Neuronal stem cell (in vitro differentiated cells): ENCODE data around the gene CCN2.
A peak's percentile ranks its signal among the peaks of the same experiment; 100 is the strongest.

Source experiments
- DNase-seq: peaks from one replicate; pipeline ENCODE4 v3.0.0-alpha.2; 2013; ENCODE audit warnings: low spot score
- H2AFZ ChIP-seq: one replicate; pipeline ENCODE4 v1.6.1; 2013; ENCODE audit warnings: mild to moderate bottlenecking, low read length, inconsistent platforms
- H2AK5ac ChIP-seq: 2 replicates; pipeline ENCODE4 v1.6.1; 2013; ENCODE audit warnings: low read depth, mild to moderate bottlenecking, inconsistent platforms, low read length, moderate library complexity, mixed read lengths
- H2BK120ac ChIP-seq: 2 replicates; pipeline ENCODE4 v1.6.1; 2013; ENCODE audit warnings: low read depth, mild to moderate bottlenecking, inconsistent platforms, low read length, moderate library complexity, mixed read lengths
- H2BK12ac ChIP-seq: one replicate; pipeline ENCODE4 v1.6.1; 2013; ENCODE audit warnings: low read length, inconsistent platforms
- H2BK15ac ChIP-seq: 2 replicates; pipeline ENCODE4 v1.6.1; 2013; ENCODE audit warnings: mild to moderate bottlenecking, low read length, inconsistent platforms, mixed read lengths
- H2BK5ac ChIP-seq: one replicate; pipeline ENCODE4 v1.6.1; 2013; ENCODE audit warnings: inconsistent platforms, mild to moderate bottlenecking, low read length, moderate library complexity
- H3K14ac ChIP-seq: one replicate; pipeline ENCODE4 v1.6.1; 2013; ENCODE audit warnings: low read length, inconsistent platforms
- H3K18ac ChIP-seq: 2 replicates; pipeline ENCODE4 v1.6.1; 2013; ENCODE audit warnings: low read length, inconsistent platforms
- H3K23ac ChIP-seq: 2 replicates; pipeline ENCODE4 v1.6.1; 2013; ENCODE audit warnings: low read depth, mild to moderate bottlenecking, mixed read lengths, low read length, inconsistent platforms; ENCODE audit not compliant: poor library complexity
- H3K27ac ChIP-seq: replicated peaks from 3 replicates; pipeline ENCODE4 v1.5.1; 2013; ENCODE audit warnings: low read length, inconsistent platforms
- H3K27me3 ChIP-seq, 3 experiments: 2 replicates each; pipeline ENCODE4 v1.6.1; 2013; ENCODE audit warnings: low read length in 3 of 3, mild to moderate bottlenecking in 2 of 3, inconsistent platforms in 1 of 3, low read depth in 1 of 3, mixed read lengths in 1 of 3, moderate library complexity in 1 of 3; ENCODE audit not compliant: control insufficient read depth in 3 of 3, insufficient read depth in 3 of 3
- H3K36me3 ChIP-seq, 2 donors: replicated peaks in 1 of 2; 2 replicates each; pipeline ENCODE4 v1.6.1; 2013; ENCODE audit warnings: low read length in 2 of 2; ENCODE audit not compliant: control insufficient read depth in 2 of 2, insufficient read depth in 2 of 2
- H3K4ac ChIP-seq: 2 replicates; pipeline ENCODE4 v1.6.1; 2013; ENCODE audit warnings: inconsistent platforms, mild to moderate bottlenecking, low read length, moderate library complexity
- H3K4me1 ChIP-seq, 2 donors: 1 replicate in 1 of 2; 2 replicates in 1 of 2; pipeline ENCODE4 v1.6.1; 2013; ENCODE audit warnings: low read length in 2 of 2, low read depth in 1 of 2; ENCODE audit not compliant: control insufficient read depth in 2 of 2, insufficient read depth in 1 of 2
- H3K4me2 ChIP-seq: one replicate; pipeline ENCODE4 v1.6.1; 2013; ENCODE audit warnings: mild to moderate bottlenecking, low read length, inconsistent platforms; ENCODE audit not compliant: insufficient read depth, poor library complexity, severe bottlenecking
- H3K4me3 ChIP-seq, 2 donors: 2 replicates each; pipeline ENCODE4 v1.5.1; 2013; ENCODE audit warnings: low read length in 2 of 2, mild to moderate bottlenecking in 2 of 2, inconsistent platforms in 1 of 2, moderate library complexity in 1 of 2
- H3K79me1 ChIP-seq: one replicate; pipeline ENCODE4 v1.6.1; 2013; ENCODE audit warnings: low read depth, mild to moderate bottlenecking, inconsistent platforms, low read length, moderate library complexity
- H3K9ac ChIP-seq: one replicate; pipeline ENCODE4 v1.6.1; 2013; ENCODE audit warnings: mild to moderate bottlenecking, low read depth, low read length, inconsistent platforms; ENCODE audit not compliant: poor library complexity
- H3K9me3 ChIP-seq, 2 donors: replicated peaks in 1 of 2; 2 replicates each; pipeline versions ENCODE3 to v1.6.1; 2013; ENCODE audit warnings: low read length in 2 of 2, mild to moderate bottlenecking in 2 of 2, inconsistent platforms in 1 of 2, low read depth in 1 of 2, mixed read lengths in 1 of 2, moderate library complexity in 1 of 2; ENCODE audit not compliant: control insufficient read depth in 2 of 2, insufficient read depth in 1 of 2
- H4K8ac ChIP-seq: one replicate; pipeline ENCODE4 v1.6.1; 2013; ENCODE audit warnings: low read depth, mild to moderate bottlenecking, inconsistent platforms, low read length, moderate library complexity
- H4K91ac ChIP-seq: one replicate; pipeline ENCODE4 v1.6.1; 2013; ENCODE audit warnings: low read length, low read depth, mild to moderate bottlenecking, inconsistent platforms; ENCODE audit not compliant: poor library complexity
- WGBS, 2 donors: extraction: QIAGEN DNeasy Blood & Tissue Kit; methylation state at CpG; one replicate each; pipeline ENCODE4 v1.1.7; 2013; ENCODE audit warnings: missing lambda C conversion rate in 2 of 2, mixed read lengths in 1 of 2; ENCODE audit not compliant: insufficient read length in 2 of 2, insufficient replicate concordance in 1 of 2; ENCODE audit errors: extremely low coverage in 2 of 2; 5-methylcytosine and 5-hydroxymethylcytosine counted together

CCN2 gene

GRCh38 chr6:131920656-131921055 is 30.5 kb downstream of the CCN2 start:
- Histone ChIP-seq H2BK120ac (no peak overlapping the region), H3K4me1 (no peaks in the 10 kb centered on the region), H3K14ac (no peak overlapping the region), H3K27ac (no peak overlapping the region), H3K4me3 (no peak overlapping the region), H3K79me1 (no peaks in the 10 kb centered on the region), H2AFZ (no peak overlapping the region), H3K4me2 (no peak overlapping the region), H3K18ac (no peak overlapping the region), H3K36me3 (no peaks in the 10 kb centered on the region), H4K91ac (no peak overlapping the region), H3K27me3 (peaks cover 0 to 4% (median 0%) of the 10 kb centered on the region in 3 experiments), H4K8ac (no peak overlapping the region), H2BK15ac (no peak overlapping the region), H3K9me3 (peaks cover 2 to 4% of the 10 kb centered on the region in 2 donors), H3K4ac (no peak overlapping the region), H2BK5ac (no peak overlapping the region), H3K9ac (no peak overlapping the region), H2BK12ac (no peak overlapping the region), H2AK5ac (no peak overlapping the region), H3K23ac (no peak overlapping the region)
- WGBS, 2 donors: no CpG with 5 or more reads among the region's 3 CpGs
- DNase-seq: no peak

DNA sequence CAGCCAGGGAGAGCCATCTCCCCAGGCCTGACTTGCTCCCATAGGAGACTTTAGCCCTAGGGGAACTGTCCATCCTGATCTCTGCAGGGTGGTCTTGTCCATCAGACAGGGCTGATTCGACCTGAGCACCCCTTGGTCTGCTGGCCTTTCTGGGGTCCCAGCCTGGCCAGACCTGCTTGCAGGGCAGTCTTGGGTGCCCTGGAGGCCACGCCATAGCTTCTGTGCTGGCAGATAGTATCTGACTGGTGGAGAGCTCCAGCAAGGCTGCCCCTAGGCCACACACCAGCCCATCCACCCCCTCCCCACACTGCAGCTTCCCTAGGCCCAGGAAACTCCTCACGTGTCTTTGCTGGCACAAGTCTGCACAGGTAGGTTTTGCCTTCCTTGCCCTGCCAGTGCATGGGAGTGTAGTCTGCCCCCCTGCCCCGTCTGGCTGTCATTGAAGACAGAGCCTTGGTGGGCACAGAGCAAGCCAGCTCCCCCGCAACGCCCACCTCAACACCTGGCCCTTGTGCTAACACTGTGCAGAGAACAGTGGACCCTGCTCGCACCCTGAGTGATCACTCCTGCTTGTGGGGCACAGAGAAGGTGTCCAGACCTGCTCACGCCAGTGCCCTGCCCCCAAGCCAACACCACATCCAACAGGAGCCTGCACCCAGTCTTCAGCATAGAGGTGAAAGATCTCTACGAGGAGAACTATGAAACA is 32.4 kb downstream of the CCN2 start:
- Histone ChIP-seq H3K4me1 (no peaks in the 10 kb centered on the region), H3K4me2 (no peak overlapping the region), H2AK5ac (peak overlapping the region; percentile 82), H3K36me3 (no peaks in the 10 kb centered on the region), H2BK120ac (no peak overlapping the region), H3K79me1 (no peaks in the 10 kb centered on the region), H3K4me3 (no peak overlapping the region), H3K14ac (peak overlapping the region; percentile 43), H2BK15ac (no peak overlapping the region), H2BK12ac (no peak overlapping the region), H3K23ac (no peak overlapping the region), H3K4ac (no peak overlapping the region), H2BK5ac (no peak overlapping the region), H3K27ac (no peak overlapping the region), H3K9me3 (peaks cover 1 to 2% of the 10 kb centered on the region in 2 donors), H3K27me3 (peaks cover 0 to 4% (median 0%) of the 10 kb centered on the region in 3 experiments), H2AFZ (no peak overlapping the region), H4K91ac (no peak overlapping the region), H4K8ac (no peak overlapping the region), H3K9ac (peak overlapping the region; percentile 47), H3K18ac (no peak overlapping the region)
- no peak for DNase-seq
- WGBS, 2 donors: no CpG with 5 or more reads among the region's 9 CpGs

DNA sequence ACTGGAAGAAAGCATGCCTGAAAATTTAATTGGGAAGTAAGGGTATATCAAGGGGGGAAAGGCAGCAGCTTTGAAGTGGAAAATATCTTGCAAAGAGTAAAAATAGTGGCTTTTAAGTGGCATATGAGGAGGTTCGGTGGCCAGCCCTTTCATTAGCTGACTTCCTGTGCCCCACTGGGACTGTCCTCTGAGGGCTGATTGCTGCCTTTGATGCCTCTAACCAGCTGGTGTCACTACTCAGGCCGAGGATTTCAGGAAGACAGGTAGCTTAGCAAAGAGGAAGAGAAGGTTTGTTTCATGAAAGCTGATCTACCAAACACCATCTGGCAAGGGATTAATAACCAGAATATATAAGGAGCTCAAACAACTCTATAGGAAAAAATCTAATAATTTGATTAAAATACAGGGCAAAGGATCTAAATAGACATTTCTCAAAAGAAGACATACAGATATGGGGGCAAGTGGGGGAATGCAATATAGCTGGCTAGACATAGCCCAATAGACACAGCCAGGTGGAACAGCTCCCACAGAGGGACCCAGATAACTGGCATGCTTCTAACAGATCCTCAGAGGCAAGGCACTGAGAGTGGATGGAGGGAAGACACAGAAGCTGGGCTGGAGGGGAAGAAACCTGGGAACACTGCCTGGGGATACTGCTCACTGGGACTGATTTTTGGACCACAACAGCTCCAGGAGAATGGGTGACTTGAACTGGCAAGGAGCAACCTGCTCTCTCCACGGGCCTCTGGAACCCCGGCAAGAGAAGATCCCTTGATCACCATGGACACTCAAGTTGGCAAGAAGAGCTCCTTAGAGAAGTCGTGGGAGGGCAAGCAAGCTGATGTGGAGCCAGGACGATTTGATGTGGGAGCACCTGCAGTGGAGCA is 33.2 kb downstream of the CCN2 start:
- Histone ChIP-seq H2AK5ac (no peak overlapping the region), H3K79me1 (no peaks in the 10 kb centered on the region), H2BK120ac (no peak overlapping the region), H3K4me2 (no peak overlapping the region), H2BK15ac (no peak overlapping the region), H3K4me3 (no peak overlapping the region), H3K36me3 (no peaks in the 10 kb centered on the region), H3K4ac (no peak overlapping the region), H2BK12ac (no peak overlapping the region), H3K9ac (no peak overlapping the region), H3K4me1 (no peaks in the 10 kb centered on the region), H3K9me3 (peaks cover 0 to 2% of the 10 kb centered on the region in 2 donors), H3K27ac (no peak overlapping the region), H3K14ac (no peak overlapping the region), H3K18ac (no peak overlapping the region), H2AFZ (peak overlapping the region; percentile 41), H2BK5ac (no peak overlapping the region), H3K23ac (no peak overlapping the region), H4K8ac (no peak overlapping the region), H3K27me3 (peaks cover 0 to 4% (median 0%) of the 10 kb centered on the region in 3 experiments), H4K91ac (no peak overlapping the region)
- WGBS, 2 donors: no CpG with 5 or more reads among the region's 6 CpGs
- DNase-seq: no peak

DNA sequence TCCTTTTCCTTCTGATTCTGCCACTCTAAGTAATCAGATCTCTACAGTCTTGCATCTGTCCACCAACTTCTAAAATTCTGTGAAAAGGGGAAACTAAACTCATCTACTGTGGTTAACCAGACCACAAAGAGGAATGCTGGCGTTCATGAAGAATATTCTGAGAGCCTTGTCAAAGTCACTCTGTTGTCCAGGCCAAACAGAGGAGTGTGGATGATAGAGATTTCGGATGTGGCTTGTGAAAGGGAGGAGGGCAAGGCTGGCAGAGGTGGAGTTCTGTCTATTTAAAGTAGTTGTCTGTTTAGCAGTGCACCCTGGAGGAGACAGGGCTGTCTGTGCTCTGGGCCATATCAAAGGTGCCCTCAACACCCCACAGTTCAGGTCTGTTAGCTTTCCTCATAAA is 33.9 kb downstream of the CCN2 start:
- H2BK15ac ChIP-seq: no peak overlapping the region
- H2BK5ac ChIP-seq: no peak overlapping the region
- H3K14ac ChIP-seq: no peak overlapping the region
- peaks cover 0 to 4% (median 0%) of the 10 kb centered on the region in 3 experiments for H3K27me3 ChIP-seq
- peaks cover 0 to 2% of the 10 kb centered on the region in 2 donors for H3K9me3 ChIP-seq
- no peaks in the 10 kb centered on the region for H3K79me1 ChIP-seq
- no peak overlapping the region for H3K27ac ChIP-seq
- H2BK12ac ChIP-seq: no peak overlapping the region
- peak overlapping the region; percentile 41 for H2AFZ ChIP-seq
- no peak overlapping the region for H3K23ac ChIP-seq
- no peak overlapping the region for H3K4me2 ChIP-seq
- H4K91ac ChIP-seq: no peak overlapping the region
- no peak overlapping the region for H2AK5ac ChIP-seq
- no peak overlapping the region for H3K4me3 ChIP-seq
- WGBS, 2 donors: no CpG with 5 or more reads among the region's 2 CpGs
- no peak overlapping the region for H3K9ac ChIP-seq
- H3K18ac ChIP-seq: no peak overlapping the region
- H4K8ac ChIP-seq: no peak overlapping the region
- DNase-seq: no peak
- H3K4me1 ChIP-seq: no peaks in the 10 kb centered on the region
- no peaks in the 10 kb centered on the region for H3K36me3 ChIP-seq
- no peak overlapping the region for H3K4ac ChIP-seq
- no peak overlapping the region for H2BK120ac ChIP-seq
